HCT116 (cell line): ENCODE data around the gene TUBB8. TPM values are rescaled to one million over a fixed set of nuclear protein-coding genes. Genes with fewer than 3 reads are reported as not detected.

Source experiments
- ATAC-seq: fragments of 200-7000 bp; cut with Tn5 transposase; 2 replicates; pipeline ENCODE4 v1.9.1; 2020; ENCODE audit warnings: mild to moderate bottlenecking, moderate library complexity
- BruUV-seq: library from RNA; stranded (reverse); fragments of 400-500 nt; replicated peaks from 2 replicates; lab custom pipeline; 2021; lab: Mats Ljungman, UMichigan
- CTCF ChIA-PET: fragments of 300-600 bp; sonication (Branson Sonifier 250); formaldehyde crosslinking; loops from one replicate; lab custom pipeline; 2021; ENCODE audit warnings: antibody characterized with exemption; lab: Charles Lee
- POLR2A ChIA-PET: fragments of 300-600, 350-600 bp; sonication (Branson Sonifier 250); formaldehyde crosslinking; loops from one replicate; lab custom pipeline; 2021; ENCODE audit warnings: antibody characterized with exemption; lab: Charles Lee
- RAD21 ChIA-PET, 2 experiments: fragments of 300-600 bp; sonication (Branson Sonifier 250); formaldehyde crosslinking; loops; one replicate each; lab custom pipeline; 2023; ENCODE audit warnings: low total read pairs in 2 of 2; ENCODE audit not compliant: uncharacterized antibody in 2 of 2, unreplicated experiment in 2 of 2, low non-redundant PET in 1 of 2; lab: Charles Lee
- DNase-seq: peaks from one replicate; pipeline ENCODE4 v3.0.0-alpha.2; 2010; ENCODE audit warnings: low read depth, low spot score
- H2AFZ ChIP-seq: fragments of 200-600 bp; shearing (Covaris generic), sonication (generic); 2 replicates; pipeline ENCODE4 v1.6.1; 2017; ENCODE audit warnings: low read depth, mixed run types, mixed read lengths, antibody characterized with exemption, low read length; ENCODE audit not compliant: poor library complexity, severe bottlenecking
- H3K27ac ChIP-seq: 2 replicates; pipeline ENCODE4 v1.5.1; 2012; ENCODE audit warnings: low read depth, low read length
- H3K27me3 ChIP-seq: fragments of 200-600 bp; sonication (generic); 2 replicates; pipeline ENCODE4 v1.6.1; 2016; ENCODE audit warnings: mixed run types, low read length, mixed read lengths; ENCODE audit not compliant: insufficient read depth
- H3K36me3 ChIP-seq, 2 experiments: fragments of 200-500 bp in 1 of 2; fragments of 200-600 bp in 1 of 2; sonication (Bioruptor generic) in 1 of 2; sonication (generic) in 1 of 2; 2 replicates each; pipeline versions ENCODE4 v1.5.1 to v1.6.1; 2014 to 2016; ENCODE audit warnings: low read length in 2 of 2, inconsistent platforms in 1 of 2, mixed read lengths in 1 of 2, mixed run types in 1 of 2; ENCODE audit not compliant: insufficient read depth in 2 of 2, control insufficient read depth in 1 of 2
- H3K4me1 ChIP-seq, 2 experiments: fragments of 200-600 bp in 1 of 2; sonication (generic) in 1 of 2; 2 replicates each; pipeline versions ENCODE4 v1.5.1 to v1.6.1; 2012 to 2017; ENCODE audit warnings: low read length in 2 of 2, inconsistent platforms in 1 of 2, mild to moderate bottlenecking in 1 of 2, mixed read lengths in 1 of 2, mixed run types in 1 of 2, moderate library complexity in 1 of 2; ENCODE audit not compliant: insufficient read depth in 2 of 2, control insufficient read depth in 1 of 2
- H3K4me2 ChIP-seq: fragments of 200-600 bp; sonication (generic); 2 replicates; pipeline ENCODE4 v1.6.1; 2017; ENCODE audit warnings: mixed run types, low read length, mixed read lengths
- H3K4me3 ChIP-seq, 2 experiments: fragments of 200-600 bp in 1 of 2; sonication (generic) in 1 of 2; replicated peaks in 1 of 2; 2 replicates each; pipeline ENCODE4 v1.5.1; 2011 to 2016; ENCODE audit warnings: low read length in 2 of 2, control low read depth in 1 of 2, low read depth in 1 of 2, mild to moderate bottlenecking in 1 of 2, mixed read lengths in 1 of 2, mixed run types in 1 of 2
- H3K79me2 ChIP-seq: fragments of 200-600 bp; sonication (generic); 2 replicates; pipeline ENCODE4 v1.6.1; 2017; ENCODE audit warnings: mild to moderate bottlenecking, mixed run types, low read length, moderate library complexity, mixed read lengths; ENCODE audit not compliant: insufficient read depth
- H3K9ac ChIP-seq: fragments of 200-600 bp; sonication (generic); 2 replicates; pipeline ENCODE4 v1.6.1; 2016; ENCODE audit warnings: low read length, mixed read lengths
- H3K9me2 ChIP-seq: fragments of 200-600 bp; sonication (generic), shearing (Covaris generic); 2 replicates; pipeline ENCODE4 v1.6.1; 2017; ENCODE audit warnings: mixed run types, mild to moderate bottlenecking, moderate library complexity; ENCODE audit not compliant: insufficient read depth
- H3K9me3 ChIP-seq, 2 experiments: fragments of 200-500 bp in 1 of 2; fragments of 200-600 bp in 1 of 2; sonication (Bioruptor generic) in 1 of 2; sonication (generic) in 1 of 2; 2 replicates each; pipeline ENCODE4 v1.6.1; 2014 to 2017; ENCODE audit warnings: low read length in 2 of 2, mixed read lengths in 2 of 2, inconsistent platforms in 1 of 2, low read depth in 1 of 2, mild to moderate bottlenecking in 1 of 2, mixed run types in 1 of 2, moderate library complexity in 1 of 2; ENCODE audit not compliant: control insufficient read depth in 1 of 2, insufficient read depth in 1 of 2
- H4K20me1 ChIP-seq: fragments of 200-600 bp; sonication (generic), shearing (Covaris generic); 2 replicates; pipeline ENCODE4 v1.6.1; 2017; ENCODE audit warnings: mixed run types, mild to moderate bottlenecking, moderate library complexity; ENCODE audit not compliant: insufficient read depth
- CEBPB ChIP-seq: IDR thresholded peaks from 2 replicates; pipeline ENCODE4 v1.6.1; 2012; ENCODE audit warnings: low read depth
- EGR1 ChIP-seq: IDR thresholded peaks from 2 replicates; pipeline ENCODE4 v1.6.1; 2012; ENCODE audit warnings: low read depth
- EZH2 ChIP-seq: fragments of 200-600 bp; sonication (generic); IDR thresholded peaks from 2 replicates; pipeline ENCODE4 v1.6.1; 2017; ENCODE audit warnings: antibody characterized with exemption, mixed run types
- FOSL1 ChIP-seq: IDR thresholded peaks from 2 replicates; pipeline ENCODE4 v1.6.1; 2012; ENCODE audit warnings: low read depth
- POLR2A ChIP-seq: IDR thresholded peaks from 2 replicates; pipeline ENCODE4 v1.7.0; 2011; ENCODE audit warnings: borderline replicate concordance; ENCODE audit not compliant: insufficient read depth, insufficient read length; ENCODE audit errors: extremely low read depth
- POLR2AphosphoS5 ChIP-seq: IDR thresholded peaks from 2 replicates; pipeline ENCODE4 v1.6.1; 2011; ENCODE audit warnings: mild to moderate bottlenecking, low read depth, low read length, moderate library complexity
- RAD21 ChIP-seq: IDR thresholded peaks from 2 replicates; pipeline ENCODE4 v1.6.1; 2012; ENCODE audit warnings: low read depth, mild to moderate bottlenecking
- SIN3A ChIP-seq: IDR thresholded peaks from 2 replicates; pipeline ENCODE4 v1.6.1; 2012; ENCODE audit warnings: low read depth
- SP1 ChIP-seq: IDR thresholded peaks from 2 replicates; pipeline ENCODE4 v1.6.1; 2012; ENCODE audit warnings: low read depth
- YY1 ChIP-seq: IDR thresholded peaks from 2 replicates; pipeline ENCODE4 v1.6.1; 2011; ENCODE audit warnings: low read length, low read depth, moderate library complexity, mild to moderate bottlenecking; ENCODE audit not compliant: insufficient replicate concordance; ENCODE audit errors: extremely low read depth
- ZNF274 ChIP-seq: fragments of 200-500 bp; sonication (Bioruptor generic); IDR thresholded peaks from 2 replicates; pipeline ENCODE4 v1.6.1; 2014; ENCODE audit warnings: mild to moderate bottlenecking, low read depth, low read length, inconsistent platforms
- intact Hi-C: fragments of 100-400 bp; cut with micrococcal nuclease; formaldehyde crosslinking; loops from 2 replicates; pipeline ENCODE4 v1.10.0; 2022
- total RNA-seq: library from RNA; stranded (reverse); gene quantifications from one replicate; pipeline ENCODE4 v1.2.1, GENCODE V29; 2021; ENCODE audit not compliant: unreplicated experiment
- TF ChIP-seq, protein P1 (sequence below): IDR thresholded peaks from 2 replicates; pipeline ENCODE4 v1.6.1; 2012; ENCODE audit warnings: low read depth
- TF ChIP-seq, protein P2 (sequence below): IDR thresholded peaks from 2 replicates; pipeline ENCODE4 v1.6.1; 2011; ENCODE audit warnings: mild to moderate bottlenecking, low read length, moderate library complexity; ENCODE audit not compliant: insufficient replicate concordance; ENCODE audit errors: extremely low read depth
- TF ChIP-seq, protein P3 (sequence below): IDR thresholded peaks from 2 replicates; pipeline ENCODE4 v1.6.1; 2012

TUBB8 gene
- total RNA-seq, 1 experiment from 2014 or later = 0.39 TPM

DNA sequence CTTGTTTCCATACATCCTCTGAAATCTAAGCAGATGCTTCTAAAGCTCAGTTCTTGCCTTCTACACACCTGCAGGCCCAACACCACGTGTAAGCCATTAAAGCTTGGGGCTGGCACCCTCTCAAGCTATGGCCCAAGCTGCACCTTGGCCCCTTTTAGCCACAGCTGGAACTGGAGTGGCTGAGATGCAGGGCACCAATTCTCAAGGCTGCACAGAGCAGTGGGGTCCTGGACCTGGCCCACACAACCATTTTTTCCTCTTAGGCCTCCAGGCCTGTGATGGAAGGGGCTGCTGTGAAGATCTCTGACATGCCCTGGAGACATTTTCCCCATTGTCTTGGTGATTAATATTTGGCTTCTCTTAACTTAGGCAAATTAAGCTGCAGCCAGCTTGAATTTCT, 47.4 kb upstream of the TUBB8 start:
- Histone ChIP-seq H3K79me2 (no peaks in the 10 kb centered on the region), H3K27ac (no peak overlapping the region), H3K4me1 (peaks cover 15 to 23% of the 10 kb centered on the region in 2 experiments), H3K9me2 (no peaks in the 10 kb centered on the region), H3K9ac (no peak overlapping the region), H4K20me1 (no peaks in the 10 kb centered on the region), H3K4me3 (no peak overlapping the region), H3K4me2 (no peak overlapping the region), H3K9me3 (peaks cover 3 to 11% of the 10 kb centered on the region in 2 experiments; a peak in 2 of 4 replicates), H3K36me3 (no peaks in the 10 kb centered on the region; a peak in 1 of 4 replicates), H3K27me3 (no peaks in the 10 kb centered on the region), H2AFZ (no peak overlapping the region)
- no TSS peak for BruUV-seq
- DNase-seq = no peak
- TF ChIP-seq SIN3A = no peak
- no peak for TF ChIP-seq RAD21
- no peak for TF ChIP-seq FOSL1
- TF ChIP-seq ZNF274 = no peak
- TF ChIP-seq, protein P1, sequence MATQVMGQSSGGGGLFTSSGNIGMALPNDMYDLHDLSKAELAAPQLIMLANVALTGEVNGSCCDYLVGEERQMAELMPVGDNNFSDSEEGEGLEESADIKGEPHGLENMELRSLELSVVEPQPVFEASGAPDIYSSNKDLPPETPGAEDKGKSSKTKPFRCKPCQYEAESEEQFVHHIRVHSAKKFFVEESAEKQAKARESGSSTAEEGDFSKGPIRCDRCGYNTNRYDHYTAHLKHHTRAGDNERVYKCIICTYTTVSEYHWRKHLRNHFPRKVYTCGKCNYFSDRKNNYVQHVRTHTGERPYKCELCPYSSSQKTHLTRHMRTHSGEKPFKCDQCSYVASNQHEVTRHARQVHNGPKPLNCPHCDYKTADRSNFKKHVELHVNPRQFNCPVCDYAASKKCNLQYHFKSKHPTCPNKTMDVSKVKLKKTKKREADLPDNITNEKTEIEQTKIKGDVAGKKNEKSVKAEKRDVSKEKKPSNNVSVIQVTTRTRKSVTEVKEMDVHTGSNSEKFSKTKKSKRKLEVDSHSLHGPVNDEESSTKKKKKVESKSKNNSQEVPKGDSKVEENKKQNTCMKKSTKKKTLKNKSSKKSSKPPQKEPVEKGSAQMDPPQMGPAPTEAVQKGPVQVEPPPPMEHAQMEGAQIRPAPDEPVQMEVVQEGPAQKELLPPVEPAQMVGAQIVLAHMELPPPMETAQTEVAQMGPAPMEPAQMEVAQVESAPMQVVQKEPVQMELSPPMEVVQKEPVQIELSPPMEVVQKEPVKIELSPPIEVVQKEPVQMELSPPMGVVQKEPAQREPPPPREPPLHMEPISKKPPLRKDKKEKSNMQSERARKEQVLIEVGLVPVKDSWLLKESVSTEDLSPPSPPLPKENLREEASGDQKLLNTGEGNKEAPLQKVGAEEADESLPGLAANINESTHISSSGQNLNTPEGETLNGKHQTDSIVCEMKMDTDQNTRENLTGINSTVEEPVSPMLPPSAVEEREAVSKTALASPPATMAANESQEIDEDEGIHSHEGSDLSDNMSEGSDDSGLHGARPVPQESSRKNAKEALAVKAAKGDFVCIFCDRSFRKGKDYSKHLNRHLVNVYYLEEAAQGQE = no peak
- TF ChIP-seq SP1 = no peak
- TF ChIP-seq, protein P2, sequence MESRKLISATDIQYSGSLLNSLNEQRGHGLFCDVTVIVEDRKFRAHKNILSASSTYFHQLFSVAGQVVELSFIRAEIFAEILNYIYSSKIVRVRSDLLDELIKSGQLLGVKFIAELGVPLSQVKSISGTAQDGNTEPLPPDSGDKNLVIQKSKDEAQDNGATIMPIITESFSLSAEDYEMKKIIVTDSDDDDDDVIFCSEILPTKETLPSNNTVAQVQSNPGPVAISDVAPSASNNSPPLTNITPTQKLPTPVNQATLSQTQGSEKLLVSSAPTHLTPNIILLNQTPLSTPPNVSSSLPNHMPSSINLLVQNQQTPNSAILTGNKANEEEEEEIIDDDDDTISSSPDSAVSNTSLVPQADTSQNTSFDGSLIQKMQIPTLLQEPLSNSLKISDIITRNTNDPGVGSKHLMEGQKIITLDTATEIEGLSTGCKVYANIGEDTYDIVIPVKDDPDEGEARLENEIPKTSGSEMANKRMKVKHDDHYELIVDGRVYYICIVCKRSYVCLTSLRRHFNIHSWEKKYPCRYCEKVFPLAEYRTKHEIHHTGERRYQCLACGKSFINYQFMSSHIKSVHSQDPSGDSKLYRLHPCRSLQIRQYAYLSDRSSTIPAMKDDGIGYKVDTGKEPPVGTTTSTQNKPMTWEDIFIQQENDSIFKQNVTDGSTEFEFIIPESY = no peak
- no peak for TF ChIP-seq CEBPB
- TF ChIP-seq, protein P3, sequence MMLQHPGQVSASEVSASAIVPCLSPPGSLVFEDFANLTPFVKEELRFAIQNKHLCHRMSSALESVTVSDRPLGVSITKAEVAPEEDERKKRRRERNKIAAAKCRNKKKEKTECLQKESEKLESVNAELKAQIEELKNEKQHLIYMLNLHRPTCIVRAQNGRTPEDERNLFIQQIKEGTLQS = no peak
- TF ChIP-seq POLR2AphosphoS5 = no peak
- no peak for TF ChIP-seq POLR2A
- TF ChIP-seq EGR1 = no peak
- no peak for TF ChIP-seq YY1
- no peak for TF ChIP-seq EZH2
- CTCF ChIA-PET = no interaction called here
- ATAC-seq = no peak
- intact Hi-C loops = no loop called here
- POLR2A ChIA-PET = no interaction called here
- RAD21 ChIA-PET = no interaction called here
